GM19452 (cell line): ENCODE measurements around the gene ANKRD9.
A peak's percentile ranks its signal among the peaks of the same experiment; 100 is the strongest.
"Not testable (repeated sequence)": the region's sequence is repeated elsewhere in the genome, so short reads cannot be mapped to it uniquely, and the experiment has no call there.

Source experiments
- ATAC-seq: cut with Tn5 transposase; IDR thresholded peaks from one replicate; pipeline ENCODE4 v1.9.1; 2021; ENCODE audit not compliant: unreplicated experiment

Gene ANKRD9, protein sequence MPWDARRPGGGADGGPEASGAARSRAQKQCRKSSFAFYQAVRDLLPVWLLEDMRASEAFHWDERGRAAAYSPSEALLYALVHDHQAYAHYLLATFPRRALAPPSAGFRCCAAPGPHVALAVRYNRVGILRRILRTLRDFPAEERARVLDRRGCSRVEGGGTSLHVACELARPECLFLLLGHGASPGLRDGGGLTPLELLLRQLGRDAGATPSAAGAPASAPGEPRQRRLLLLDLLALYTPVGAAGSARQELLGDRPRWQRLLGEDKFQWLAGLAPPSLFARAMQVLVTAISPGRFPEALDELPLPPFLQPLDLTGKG

DNA sequence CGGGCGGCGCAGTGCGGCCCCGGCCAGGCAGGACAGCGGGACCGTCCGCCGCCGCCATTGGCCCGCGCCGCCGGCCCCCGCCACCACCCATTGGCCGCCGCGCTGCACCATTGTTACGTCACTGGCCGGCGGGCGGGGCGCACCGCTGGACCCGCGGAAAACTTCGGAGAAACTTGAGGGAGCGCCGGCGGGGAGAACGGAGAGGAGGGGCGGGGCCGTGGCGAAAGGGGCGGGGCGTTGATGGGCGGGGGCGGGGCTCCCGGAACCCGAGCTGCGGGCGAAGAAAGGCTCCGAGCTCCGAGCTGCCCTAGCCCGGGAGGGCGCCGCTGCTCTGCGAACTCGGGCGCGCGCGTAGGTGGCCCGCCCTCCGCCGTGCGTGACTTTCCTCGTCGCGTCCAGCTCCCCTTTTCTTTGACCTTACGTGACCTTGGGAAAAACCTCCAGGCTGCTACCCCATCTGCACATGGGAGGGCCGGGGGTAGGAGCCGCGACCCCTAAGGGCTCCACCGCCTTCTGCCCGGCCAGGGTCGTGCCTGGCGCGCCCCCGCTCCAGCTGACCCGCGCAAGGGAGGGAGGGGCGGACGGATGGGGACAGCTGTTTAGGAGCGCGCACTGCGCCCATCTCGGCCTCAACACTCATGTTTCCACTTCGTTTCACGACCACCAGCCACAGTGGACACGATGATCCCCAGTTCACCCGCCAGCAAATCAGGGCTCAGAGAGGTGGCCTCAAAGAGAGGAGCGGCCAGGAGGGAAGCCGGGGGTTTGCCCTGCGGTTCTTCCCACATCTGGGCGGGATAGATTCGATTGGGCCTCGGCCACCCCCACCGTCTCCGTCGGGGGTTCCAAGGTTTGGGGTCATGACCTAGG lies at the start of gene ANKRD9:
Gene ANKRD9, minus strand, starts transcription at position 31 of the 870 bp plus-strand sequence. CDS start 1,887 bp downstream, outside the sequence.
- peak; percentile 82 for ATAC-seq

DNA sequence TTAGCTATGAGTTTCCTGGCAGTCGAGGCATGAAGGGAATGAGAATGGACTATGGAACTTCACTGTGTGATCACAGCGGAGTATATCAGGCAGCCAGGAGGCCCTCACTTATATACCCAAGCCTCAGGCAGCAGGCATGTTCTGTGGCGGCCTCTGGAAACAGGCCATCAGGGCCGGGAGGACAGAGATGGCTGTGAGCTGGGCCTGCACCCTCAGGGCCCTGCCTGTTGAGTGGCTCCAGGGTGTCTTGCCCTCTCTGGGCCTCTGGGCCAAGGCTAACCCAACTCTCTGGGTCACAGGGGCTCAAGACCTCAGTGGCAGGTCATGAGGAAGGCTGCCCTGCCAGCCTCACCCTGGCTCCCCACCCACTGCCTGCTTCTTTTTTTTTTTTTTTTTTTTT lies 49.0 kb upstream of the ANKRD9 start:
- no peak for ATAC-seq

DNA sequence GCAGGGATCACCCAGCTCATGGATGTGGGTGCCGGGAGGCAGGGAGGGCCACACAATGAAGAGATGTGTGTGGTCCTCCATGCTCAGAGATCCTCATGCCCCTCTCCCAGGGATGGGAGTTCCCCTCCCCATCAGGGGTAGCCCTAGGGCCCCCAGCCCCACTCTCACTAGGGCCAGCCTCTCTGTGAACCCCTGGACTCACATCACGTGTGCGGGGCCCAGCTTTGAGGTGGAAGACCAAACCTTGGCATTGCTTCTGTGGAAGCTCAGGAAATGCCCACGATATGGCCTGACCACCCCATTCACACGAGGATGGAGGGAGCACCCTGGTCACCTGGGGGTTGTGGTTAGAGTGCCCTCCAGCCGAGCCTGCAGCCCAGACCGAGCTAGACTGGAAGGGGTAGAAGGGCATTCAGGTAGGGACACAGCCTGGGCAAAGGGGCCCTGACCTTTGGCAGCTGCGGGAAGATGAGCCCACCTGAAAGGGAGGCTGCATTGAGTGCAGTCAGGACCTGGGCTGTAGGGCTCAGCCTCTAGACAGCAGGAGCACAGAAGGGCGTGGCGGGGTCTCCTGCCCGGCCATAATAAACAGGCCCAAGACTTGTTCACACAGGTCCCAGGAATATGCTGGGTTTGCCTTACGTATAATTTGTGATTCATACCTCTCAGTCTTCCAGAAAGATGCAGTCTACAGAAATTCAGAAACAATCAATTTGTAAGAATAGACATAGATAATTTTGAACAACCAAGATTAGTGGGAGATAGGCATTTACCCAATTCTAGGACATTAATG lies 48.1 kb upstream of the ANKRD9 start:
- ATAC-seq: no peak

DNA sequence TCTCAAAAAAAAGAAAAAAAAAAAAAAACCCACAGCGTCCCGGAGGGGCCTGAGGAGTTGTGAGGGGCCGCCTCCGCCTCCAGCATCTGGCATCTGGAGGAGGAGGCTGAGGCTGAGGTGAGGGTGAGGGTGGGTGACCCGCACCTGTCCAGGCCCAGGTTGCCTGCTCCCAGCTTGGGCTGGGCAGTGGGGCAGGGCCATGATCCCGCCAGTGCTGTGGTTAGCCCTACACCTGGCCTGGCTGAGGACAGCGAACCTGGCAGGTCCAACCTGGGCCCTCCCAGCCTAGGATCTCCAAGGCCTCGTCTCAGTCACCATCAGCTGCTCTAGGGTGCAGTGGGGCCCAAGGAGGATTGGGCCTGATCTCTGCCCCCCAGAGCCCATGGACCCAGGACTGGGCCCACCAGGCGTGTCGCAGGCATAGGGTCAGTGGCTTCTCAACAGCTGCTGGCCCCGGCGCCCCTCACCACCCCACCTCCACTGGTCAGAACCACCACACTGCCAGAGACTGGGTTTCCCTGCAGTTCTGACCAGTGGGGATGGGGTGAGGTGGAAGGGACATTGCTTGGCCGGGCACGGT lies 46.6 kb upstream of the ANKRD9 start:
- ATAC-seq: no peak

DNA sequence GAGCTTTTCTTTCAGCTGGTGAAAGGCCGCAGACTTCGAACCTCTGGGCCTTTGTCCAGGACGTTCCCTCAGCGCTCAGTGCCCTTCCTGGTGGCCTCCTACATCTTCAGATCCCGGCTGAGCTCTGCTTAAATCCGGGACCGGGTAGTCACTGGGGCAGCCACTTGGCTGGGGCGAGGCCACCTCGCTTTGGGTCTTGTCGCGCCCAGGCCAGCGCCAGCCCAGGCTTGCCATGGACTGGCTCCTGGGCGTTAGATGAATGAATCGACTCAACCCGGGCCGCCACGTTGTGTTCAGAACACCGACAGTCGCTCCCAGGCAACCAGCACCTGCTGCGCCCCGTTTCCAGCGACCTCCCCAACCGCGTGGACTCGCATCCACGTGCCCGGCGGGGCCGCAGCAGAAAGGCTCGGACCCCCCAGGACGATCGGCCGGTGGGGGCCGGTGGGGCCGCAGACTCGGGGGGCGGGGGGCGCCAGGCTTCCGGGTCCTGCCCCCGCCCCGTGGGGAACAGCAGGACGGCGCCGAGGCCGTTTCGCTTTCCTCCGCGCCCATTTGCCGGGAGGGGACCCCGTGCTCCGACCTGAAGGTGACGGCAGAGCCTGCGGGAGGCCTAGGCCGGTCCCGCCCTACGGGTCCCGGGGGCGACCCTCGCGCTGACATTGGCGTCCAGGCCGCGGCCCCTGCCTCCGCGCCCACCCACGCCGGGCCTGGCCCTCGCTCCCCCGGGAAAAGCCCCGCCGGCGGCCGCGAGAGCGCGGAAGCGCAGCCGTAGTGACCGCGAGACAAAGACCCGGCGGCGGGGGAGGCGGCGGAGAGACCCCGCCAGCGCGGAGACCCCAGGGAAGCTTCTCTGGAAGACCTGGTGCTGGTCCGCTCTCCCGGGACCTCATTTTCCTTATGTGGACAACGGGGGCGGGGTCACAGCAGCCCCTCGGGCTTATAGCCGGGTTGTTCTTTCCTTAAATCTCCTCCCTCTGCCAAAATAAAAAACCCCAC lies 45.5 kb upstream of the ANKRD9 start:
- no peak for ATAC-seq

DNA sequence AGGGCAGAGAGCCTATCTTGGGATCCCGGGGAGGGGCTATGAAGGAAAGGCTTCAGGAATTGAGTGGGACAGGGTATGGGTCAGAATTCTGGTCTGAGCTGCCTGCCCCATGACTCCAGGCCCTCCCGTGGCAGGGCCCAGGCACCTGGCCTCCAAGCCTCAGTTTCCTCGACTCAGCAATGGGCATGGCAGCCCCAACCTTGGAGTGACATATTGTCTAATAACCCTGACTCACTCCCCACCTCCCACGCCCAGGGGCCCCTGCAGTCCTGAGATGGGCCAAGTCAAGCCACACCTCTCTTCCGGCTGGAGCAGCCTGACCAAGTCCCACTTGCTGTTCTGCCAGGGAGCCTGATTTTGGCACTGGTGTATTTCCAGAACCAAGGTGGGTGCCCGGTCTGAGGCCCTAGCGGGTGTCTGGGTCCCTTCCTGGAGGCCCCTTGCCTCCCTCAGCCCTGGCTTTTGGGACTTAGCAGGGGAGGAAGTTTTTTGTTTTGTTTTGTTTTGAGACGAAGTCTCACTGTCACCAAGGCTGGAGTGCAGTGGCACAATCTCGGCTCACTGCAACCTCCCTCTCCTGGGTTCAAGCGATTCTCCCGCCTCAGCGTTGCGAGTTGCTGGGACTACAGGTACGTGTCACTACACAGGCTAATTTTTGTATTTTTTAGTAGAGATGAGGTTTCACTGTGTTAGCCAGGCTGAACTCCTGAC lies 42.6 kb upstream of the ANKRD9 start:
- no peak for ATAC-seq

DNA sequence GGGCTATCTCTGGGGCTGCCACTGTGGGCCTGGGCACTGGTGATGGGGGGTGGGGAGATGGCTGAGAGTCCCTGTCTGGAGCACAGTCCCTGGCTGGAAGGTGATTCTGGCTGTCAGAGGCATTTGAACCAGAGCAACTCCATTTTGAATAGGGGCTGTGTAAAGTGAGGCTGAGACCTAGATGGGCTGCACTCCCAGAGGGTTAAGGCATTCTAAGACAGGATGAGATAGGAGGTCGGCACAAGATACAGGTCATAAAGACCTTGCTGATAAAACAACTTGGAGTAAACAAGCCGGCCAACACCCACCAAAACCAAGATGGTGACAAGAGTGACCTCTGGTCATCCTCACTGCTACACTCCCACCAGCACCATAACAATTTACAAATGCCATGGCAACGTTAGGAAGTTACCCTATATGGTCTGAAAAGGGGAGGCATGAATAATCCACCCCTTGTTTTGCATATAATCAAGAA lies 41.4 kb upstream of the ANKRD9 start:
- ATAC-seq: not testable (repeated sequence)

DNA sequence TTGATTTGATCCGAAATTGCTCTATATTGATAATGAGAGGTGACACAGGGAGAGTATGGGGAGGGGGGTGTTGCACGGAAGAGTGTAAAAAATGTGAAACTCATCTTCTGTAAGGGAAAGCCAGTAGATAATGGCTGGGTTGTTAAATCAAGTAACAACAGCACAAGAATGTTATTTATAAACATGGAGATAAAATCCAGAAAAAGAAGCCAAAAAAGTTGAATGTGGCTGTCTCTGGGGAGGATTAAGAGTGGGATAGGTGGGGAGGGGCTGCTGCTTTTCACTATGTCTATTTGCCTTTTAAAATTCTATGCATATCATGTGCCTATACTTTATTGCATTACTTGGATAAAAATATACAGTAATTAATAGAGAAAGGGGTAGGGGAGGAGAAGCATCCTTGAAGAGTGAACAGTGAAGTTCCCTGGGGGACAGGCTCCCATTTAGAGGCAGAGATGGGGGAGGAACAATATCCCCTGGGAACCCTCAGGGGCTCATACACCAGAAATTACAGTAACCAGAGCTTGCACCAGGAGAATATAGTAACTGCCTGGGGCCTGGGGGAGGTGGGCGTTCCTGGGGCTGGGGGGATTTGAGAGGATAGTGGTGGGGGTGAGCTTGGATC lies 39.2 kb upstream of the ANKRD9 start:
- no peak for ATAC-seq

DNA sequence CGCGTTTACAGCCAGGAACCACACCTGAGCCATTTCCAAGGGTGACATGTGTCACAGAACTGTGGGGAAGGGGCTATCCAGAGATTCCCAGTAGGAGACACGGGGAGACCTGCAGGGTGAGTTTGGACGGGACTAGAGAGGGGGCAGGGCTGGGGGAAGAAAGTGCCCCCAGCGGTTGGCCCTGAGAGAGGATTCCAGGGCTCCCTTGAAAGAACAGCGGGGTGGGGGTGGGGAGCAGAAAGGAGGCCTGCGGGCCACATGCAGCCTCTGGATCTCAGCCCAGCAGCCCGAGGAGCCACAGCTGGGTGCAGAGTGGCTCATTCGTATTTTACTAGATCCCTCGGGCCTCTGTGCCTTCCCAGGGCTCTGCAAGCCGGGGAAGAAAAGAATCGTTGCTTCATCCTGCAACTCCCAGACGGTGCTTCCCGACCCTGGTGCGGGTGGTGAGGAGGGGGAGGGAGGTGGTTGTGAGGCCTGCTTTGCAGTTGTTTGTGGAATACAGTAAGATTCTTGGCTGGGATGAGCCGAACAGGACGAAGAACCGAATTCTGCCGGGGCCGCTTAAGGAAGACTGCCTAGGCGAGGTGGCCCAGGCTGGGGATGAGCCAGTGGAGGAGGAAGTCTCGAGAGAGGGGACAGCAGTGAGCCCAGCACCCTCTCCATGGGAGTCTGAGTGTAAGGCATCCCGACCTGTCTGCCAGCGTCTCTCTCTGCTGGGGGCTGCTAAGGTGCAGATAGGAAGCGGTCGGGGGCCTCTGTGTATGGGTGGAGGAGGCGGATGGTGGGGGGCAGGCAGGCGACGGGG lies 36.1 kb upstream of the ANKRD9 start:
- ATAC-seq: no peak

DNA sequence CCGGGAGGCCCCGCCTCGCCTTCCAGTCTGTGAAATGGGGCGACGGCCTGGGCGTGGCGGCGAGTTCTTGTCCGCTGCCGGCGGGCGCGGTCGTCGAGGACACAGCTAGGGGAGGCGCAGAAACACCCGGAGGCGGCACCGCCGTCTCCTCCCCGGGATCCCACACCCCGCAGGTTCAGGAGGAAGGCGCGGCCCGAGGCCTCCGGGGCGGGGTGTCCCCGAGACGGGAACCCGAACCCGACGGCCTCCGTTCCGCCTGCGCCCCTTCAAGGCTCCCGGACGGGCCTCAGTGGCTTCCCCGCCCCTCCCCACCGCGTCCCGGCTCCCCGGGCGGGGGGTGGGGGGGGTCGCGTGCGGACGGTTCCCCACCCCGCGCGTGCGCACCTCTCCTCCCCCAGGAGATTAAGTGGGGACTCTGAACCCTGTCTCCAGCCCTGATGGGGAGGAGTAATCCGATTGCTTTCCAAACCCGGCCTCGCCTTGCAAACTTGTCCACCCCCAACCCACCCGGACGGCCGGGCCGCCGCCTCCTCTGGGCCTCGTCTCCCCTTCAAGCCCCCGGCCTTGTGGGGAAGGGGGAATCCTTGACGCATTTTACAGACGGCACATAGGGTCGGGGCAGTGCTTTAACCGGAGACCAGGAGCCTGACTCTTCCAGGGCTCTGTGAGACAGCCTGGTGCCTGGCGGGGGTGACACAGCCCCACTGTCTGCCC lies 35.3 kb upstream of the ANKRD9 start:
- no peak for ATAC-seq

DNA sequence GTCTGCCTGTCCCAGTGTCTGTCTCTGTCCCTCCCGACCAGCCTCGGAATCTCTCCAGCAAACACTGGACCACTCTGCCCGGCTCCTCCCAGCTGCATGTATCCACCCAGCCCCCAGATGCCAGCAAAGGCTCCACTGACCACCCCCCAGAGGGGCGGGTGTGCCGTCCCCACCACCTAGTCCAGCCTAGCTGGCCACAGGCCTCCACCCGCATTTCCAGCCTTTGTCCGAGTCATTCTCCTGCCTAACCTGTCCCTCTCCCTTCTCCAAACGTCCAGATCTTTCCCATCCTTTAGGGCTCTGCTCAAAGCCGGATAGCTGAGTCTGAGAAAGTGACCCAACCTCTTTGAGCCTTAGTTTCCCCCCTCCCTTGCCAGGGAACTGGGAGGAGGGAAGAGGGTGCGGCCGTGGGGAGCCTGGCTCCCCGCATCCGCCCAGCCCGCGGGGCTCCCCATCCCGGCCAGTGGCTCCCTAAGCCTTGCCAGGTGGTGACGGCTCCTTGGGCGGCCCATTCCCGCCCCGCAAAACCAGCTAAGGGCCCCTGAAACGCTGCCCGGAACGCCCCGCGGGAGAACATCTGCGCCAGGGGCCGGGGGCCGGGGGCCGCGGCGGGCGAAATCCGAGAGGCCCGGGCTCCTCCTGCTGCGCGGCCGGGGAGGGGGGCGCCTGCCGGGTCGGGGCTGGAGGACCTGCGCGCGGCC lies 34.6 kb upstream of the ANKRD9 start:
- no peak for ATAC-seq

DNA sequence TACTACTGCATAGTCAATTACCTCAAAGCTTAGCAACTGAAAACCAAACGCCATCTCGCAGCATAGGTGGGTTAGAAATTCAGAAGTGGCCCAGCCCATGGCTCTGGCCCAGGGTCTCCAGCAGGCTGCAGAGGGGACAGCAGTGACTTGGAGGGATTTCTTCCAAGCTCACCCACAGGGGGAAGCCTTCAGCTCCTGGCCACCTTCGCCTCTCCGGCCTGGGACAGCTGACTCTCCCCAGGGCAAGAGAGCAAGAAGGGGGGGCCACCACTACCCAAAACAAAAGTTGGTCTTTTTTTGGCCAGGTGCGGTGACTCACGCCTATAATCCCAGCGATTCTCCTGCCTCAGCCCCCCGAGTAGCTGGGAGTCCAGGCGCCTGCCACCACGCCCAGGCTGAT lies 32.2 kb upstream of the ANKRD9 start:
- ATAC-seq: no peak

DNA sequence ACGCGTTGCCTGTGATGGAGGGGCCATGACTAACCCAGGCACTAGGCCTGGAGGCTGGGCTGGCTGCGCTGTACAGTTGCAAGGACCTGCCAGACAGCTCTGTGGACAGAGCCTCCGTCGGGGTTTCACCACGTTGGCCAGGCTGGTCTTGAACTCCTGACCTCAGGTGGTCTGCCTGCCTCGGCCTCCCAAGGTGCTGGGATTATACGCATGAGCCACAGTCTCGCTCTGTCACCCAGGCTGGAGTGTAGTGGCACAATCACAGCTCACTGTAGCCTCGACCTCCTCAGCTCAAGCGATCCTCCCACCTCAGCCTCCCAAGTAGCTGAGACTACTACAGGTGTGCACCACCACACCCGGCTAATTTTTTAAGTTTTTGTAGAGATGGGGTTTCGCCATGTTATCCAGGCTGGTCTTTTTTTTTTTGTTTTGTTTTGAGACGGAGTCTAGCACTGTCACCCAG lies 31.5 kb upstream of the ANKRD9 start:
- not testable (repeated sequence) for ATAC-seq

DNA sequence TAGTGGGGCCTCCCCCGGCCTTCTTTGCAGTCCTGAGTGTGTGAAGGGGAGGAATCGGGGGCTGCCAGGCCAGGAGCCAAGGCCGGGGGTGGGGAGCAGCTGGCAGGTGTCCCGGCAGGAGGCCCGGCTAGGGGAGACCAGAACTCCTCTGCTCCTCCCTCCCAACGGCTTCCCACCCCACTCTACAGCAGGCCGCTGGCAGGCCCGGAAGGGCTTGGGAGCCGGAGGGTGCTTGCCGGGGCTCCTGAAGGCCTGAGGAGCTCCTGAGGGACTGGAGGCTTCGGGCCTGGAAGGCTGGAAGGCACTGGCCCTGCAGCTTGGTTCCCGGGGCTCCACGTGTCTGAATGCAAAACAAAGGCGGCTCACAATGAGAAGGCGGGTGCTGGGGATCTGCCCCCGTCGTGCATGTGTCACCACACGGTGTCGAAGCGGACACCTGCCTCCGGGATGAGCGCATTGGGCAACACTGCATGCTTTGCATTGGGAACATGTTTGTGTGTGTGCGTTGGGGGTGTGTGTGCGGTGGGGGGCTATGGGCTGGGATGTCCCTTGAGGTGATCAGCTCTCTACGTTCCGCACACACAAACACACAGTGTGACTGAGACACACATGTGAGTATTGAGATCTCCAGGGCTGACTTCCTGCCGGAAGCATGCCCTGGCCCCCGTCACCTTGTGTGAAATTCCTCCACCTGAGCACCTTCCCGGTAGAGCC lies 30.9 kb upstream of the ANKRD9 start:
- no peak for ATAC-seq

DNA sequence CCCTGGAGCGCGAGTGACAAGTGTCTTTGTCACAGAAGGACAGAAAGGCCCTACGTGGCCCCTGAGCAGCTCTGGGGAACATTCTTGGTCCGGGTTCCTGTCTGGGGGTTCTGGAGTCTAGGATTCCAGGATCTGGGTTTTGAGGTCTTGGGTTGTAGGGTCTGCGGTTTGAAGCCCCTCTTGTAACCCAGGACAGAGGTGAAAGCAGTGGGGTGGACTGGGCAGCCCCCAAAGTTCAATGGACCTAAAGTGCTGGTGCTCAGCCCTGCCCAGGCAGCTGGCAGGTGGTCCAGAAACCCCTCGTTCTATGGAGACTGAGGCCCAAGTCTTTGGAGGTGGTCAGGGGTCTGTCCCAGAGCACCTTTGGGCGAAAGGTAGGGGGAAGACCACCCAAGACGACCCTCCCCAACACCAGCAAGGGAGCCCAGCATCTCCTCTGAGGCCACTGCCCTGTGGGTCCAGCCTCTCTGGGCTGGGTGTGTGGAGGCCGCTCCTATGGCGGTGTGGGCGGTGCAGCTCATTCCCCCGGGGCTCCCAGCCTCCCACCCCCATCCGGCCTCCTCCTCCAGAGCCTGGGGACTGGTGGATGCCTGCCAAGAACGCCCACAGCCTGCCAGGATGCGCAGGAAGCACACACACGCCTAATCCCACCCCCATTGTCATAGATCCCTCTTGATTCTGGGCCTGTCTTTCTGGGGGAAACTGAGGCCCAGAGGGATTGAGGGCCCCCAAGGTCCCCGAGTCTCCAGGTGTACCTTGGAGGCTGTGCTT lies 30.2 kb upstream of the ANKRD9 start:
- no peak for ATAC-seq
